HepG2 (cell line): Measurements from ENCODE around the gene CS. TPM values are rescaled to one million over a fixed set of nuclear protein-coding genes. Genes with fewer than 3 reads are reported as not detected.

Experiments used
- ARID4A ChIP-seq: sonication (generic); formaldehyde crosslinking; IDR thresholded peaks from 2 replicates; pipeline ENCODE4 v1.5.0; 2020; ENCODE audit warnings: mild to moderate bottlenecking, missing genetic modification reagents, borderline replicate concordance
- ATF1 ChIP-seq: IDR thresholded peaks from 2 replicates; pipeline ENCODE4 v1.6.1; 2016; ENCODE audit warnings: mild to moderate bottlenecking, control low read depth
- ATF7-NPFF ChIP-seq: sonication (generic); formaldehyde crosslinking; IDR thresholded peaks from 2 replicates; pipeline ENCODE4 v1.8.1; 2023; ENCODE audit warnings: mild to moderate bottlenecking, low read depth, missing genetic modification reagents, moderate library complexity
- CBFB ChIP-seq: sonication (generic); formaldehyde crosslinking; IDR thresholded peaks from 2 replicates; pipeline ENCODE4 v1.4.0; 2020; ENCODE audit warnings: missing genetic modification reagents
- HMGXB4 ChIP-seq, 2 experiments: sonication (generic) in 1 of 2; formaldehyde crosslinking in 1 of 2; IDR thresholded peaks; 2 replicates each; pipeline versions ENCODE4 v1.4.0 to v1.6.1; 2018 to 2020; ENCODE audit warnings: missing genetic modification reagents in 2 of 2, borderline replicate concordance in 1 of 2, low read depth in 1 of 2, mild to moderate bottlenecking in 1 of 2, missing biosample characterization in 1 of 2
- IRF1 ChIP-seq: sonication (generic); formaldehyde crosslinking; IDR thresholded peaks from 2 replicates; pipeline ENCODE4 v1.4.0; 2020; ENCODE audit warnings: low read depth, mild to moderate bottlenecking, missing genetic modification reagents
- KLF16 ChIP-seq, 2 experiments: sonication (generic) in 1 of 2; formaldehyde crosslinking in 1 of 2; IDR thresholded peaks; 2 replicates each; pipeline versions ENCODE4 v1.6.1 to v1.8.0; 2016 to 2023; ENCODE audit warnings: missing genetic modification reagents in 2 of 2, missing compliant biosample characterization in 1 of 2
- MIXL1 ChIP-seq: IDR thresholded peaks from 2 replicates; pipeline ENCODE4 v1.6.1; 2016
- NR2F1 ChIP-seq, 2 experiments: fragments of 450-650 bp in 1 of 2; formaldehyde crosslinking in 1 of 2; IDR thresholded peaks; 2 replicates each; pipeline versions ENCODE4 v1.5.0 to v1.6.1; 2016 to 2020; ENCODE audit warnings: mild to moderate bottlenecking in 1 of 2, missing compliant biosample characterization in 1 of 2, missing genetic modification reagents in 1 of 2, moderate library complexity in 1 of 2
- NRL ChIP-seq: sonication (generic); formaldehyde crosslinking; IDR thresholded peaks from 2 replicates; pipeline ENCODE4 v1.5.0; 2020; ENCODE audit warnings: missing genetic modification reagents, mild to moderate bottlenecking, moderate library complexity, borderline replicate concordance
- RBFOX2 ChIP-seq: fragments of 200-400 bp; formaldehyde crosslinking; IDR thresholded peaks from 2 replicates; pipeline ENCODE4 v1.6.1; 2017; ENCODE audit warnings: low read depth, mild to moderate bottlenecking, low read length
- TBX3 ChIP-seq: fragments of 450-650 bp; IDR thresholded peaks from 2 replicates; pipeline ENCODE4 v1.6.1; 2017; ENCODE audit warnings: antibody characterized with exemption, mild to moderate bottlenecking, inconsistent platforms, borderline replicate concordance
- ZBTB10 ChIP-seq: sonication (generic); formaldehyde crosslinking; IDR thresholded peaks from 2 replicates; pipeline ENCODE4 v1.4.0; 2020; ENCODE audit warnings: missing genetic modification reagents, borderline replicate concordance
- ZBTB37 ChIP-seq: sonication (generic); formaldehyde crosslinking; IDR thresholded peaks from 2 replicates; pipeline ENCODE4 v1.4.0; 2020; ENCODE audit warnings: mild to moderate bottlenecking, missing genetic modification reagents
- ZFY ChIP-seq: sonication (generic); formaldehyde crosslinking; IDR thresholded peaks from 2 replicates; pipeline ENCODE4 v1.4.0; 2020; ENCODE audit warnings: missing genetic modification reagents
- polyA plus RNA-seq, 8 experiments: library from polyadenylated mRNA; depleted of rRNA in 3 of 8; stranded (reverse) in 7 of 8; unstranded in 1 of 8; fragments of >200 nt; fragmentation: Illumina TruSeq in 4 of 8; extraction: Trizol in 4 of 8; gene quantifications; 2 replicates each; pipeline versions ENCODE4 v1.2.1 to v1.2.3, GENCODE V29; 2011 to 2016; ENCODE audit warnings: low read depth in 4 of 8, missing spikeins in 1 of 8, mixed read lengths in 1 of 8; ENCODE audit not compliant: insufficient read depth in 1 of 8
- total RNA-seq, 5 experiments: library from RNA; depleted of rRNA; stranded (reverse); fragments of >200 nt; fragmentation: Illumina TruSeq; extraction: Trizol; gene quantifications; 2 replicates each; pipeline ENCODE4 v1.2.3, GENCODE V29; 2016; ENCODE audit warnings: low read depth in 1 of 5

CS gene
- total and polyA plus RNA-seq, 2 of the 13 experiments (the other 11 are each of a cell fraction or from before 2014, with no cell fraction given), result 173 to 175 TPM

- TF ChIP-seq ATF7-NPFF (CRISPR knock-in tag) (0 out of 2 replicates have a peak, but pooled peaks have one; percentile 20), HMGXB4 (CRISPR knock-in tag; IDR thresholded peaks at IDR 0.05; ENCODE audit: borderline replicate concordance in 1 of 2, low read depth in 1 of 2) (peak; percentile 54 to 56; a peak in 3 of 4 replicates), TBX3 (no peak), ZBTB10 (CRISPR knock-in tag) (peak; percentile 36; the same call in 1 of the 2 replicates), ZBTB37 (CRISPR knock-in tag) (0 out of 2 replicates have a peak, but pooled peaks have one; percentile 33), KLF16 (CRISPR knock-in tag; IDR thresholded peaks at IDR 0.05) (peak in 1 of 2 experiments; percentile 69; a peak in 1 of 4 replicates), MIXL1 (CRISPR knock-in tag) (peak; percentile 9; the same call in 1 of the 2 replicates), ARID4A (CRISPR knock-in tag) (peak; percentile 77; the same call in 1 of the 2 replicates), ZFY (CRISPR knock-in tag) (no peak; the same call in none of the 2 replicates), NR2F1 (CRISPR knock-in tag; IDR thresholded peaks at IDR 0.05) (peak in 1 of 2 experiments; percentile 59; a peak in 1 of 4 replicates), CBFB (CRISPR knock-in tag) (peak; percentile 33; the same call in 1 of the 2 replicates), ATF1 (CRISPR knock-in tag) (peak; percentile 93), IRF1 (CRISPR knock-in tag) (no peak), NRL (CRISPR knock-in tag) (0 out of 2 replicates have a peak, but pooled peaks have one; percentile 57), RBFOX2 (peak; percentile 77)
Observed at GRCh38 chr12:56333679-56334489, 33.8 kb upstream of the CS start, which contains the start of gene PAN2 (continued).
